SU-DHL-6 (cell line): ENCODE measurements around the gene RAB9B.

ENCODE experiments used
- CTCF ChIP-seq: fragments of 200-600 bp; sonication (generic); IDR thresholded peaks from one replicate; pipeline ENCODE4 v1.5.1; 2017; ENCODE audit warnings: antibody characterized with exemption, mild to moderate bottlenecking, low read length, moderate library complexity; ENCODE audit not compliant: insufficient read depth, poor library complexity, severe bottlenecking
- EZH2phosphoT487 ChIP-seq: fragments of 200-600 bp; sonication (generic), shearing (Covaris generic); conservative IDR thresholded peaks from 2 replicates; pipeline ENCODE4 v1.6.1; 2018; ENCODE audit warnings: mild to moderate bottlenecking, antibody characterized with exemption, low read length, moderate library complexity, mixed read lengths

- TF ChIP-seq CTCF (no peak), EZH2phosphoT487 (no peak)
Measured at GRCh38 chrX:103797691-103798090, 34.4 kb downstream of the RAB9B start.
